Measurements from ENCODE around the gene ATP6V1G1. TPM values are rescaled to one million over a fixed set of nuclear protein-coding genes. Genes with fewer than 3 reads are reported as not detected.

ATP6V1G1 gene
- total RNA-seq, 2 experiments from 2014 or later: 34.1 to 34.7 TPM

DNA sequence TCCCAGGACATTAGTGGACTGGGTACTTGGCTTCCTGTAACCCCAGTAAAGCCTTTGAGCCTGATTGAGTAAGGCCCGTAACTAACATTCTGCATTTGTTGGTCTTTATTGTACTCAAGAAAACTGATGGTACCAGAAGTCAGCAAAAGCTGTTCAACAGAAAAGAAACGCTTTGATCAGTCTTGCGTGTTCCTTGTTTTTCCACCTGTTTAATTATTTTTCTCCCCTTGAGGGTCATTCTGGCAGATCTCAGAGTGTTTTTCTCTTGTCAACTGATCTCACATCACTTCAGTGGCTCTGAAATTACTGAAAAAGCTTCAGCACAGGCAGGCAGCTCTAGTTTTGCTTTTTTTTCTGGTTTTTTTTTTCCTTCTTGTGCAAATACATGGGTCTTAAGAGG is 17.4 kb downstream of the ATP6V1G1 start:
- peaks cover 6% of the 10 kb centered on the region for H3K9me3 Mint-ChIP-seq
- H3K36me3 Mint-ChIP-seq (ENCODE audit: low read depth): peaks cover 34% of the 10 kb centered on the region
- intact Hi-C loops (cut with micrococcal nuclease): no loop called here
- no peaks in the 10 kb centered on the region for H3K27me3 Mint-ChIP-seq
- CTCF ChIA-PET: interaction anchor here (0.8 to 2.6 kb wide), 3 partner anchors 13 to 199 kb away, joined by 3 to 7 read pairs (median 3); no protein-coding TSS in a partner anchor
- peaks cover 7% of the 10 kb centered on the region for H3K4me1 Mint-ChIP-seq (ENCODE audit: low read depth)
- POLR2A ChIA-PET: interaction anchor here (0.9 to 1.2 kb wide), 2 partner anchors 13 to 101 kb away, joined by 3 to 4 read pairs; no protein-coding TSS in a partner anchor
- ATAC-seq: no peak
- no peak overlapping the region for H3K4me3 Mint-ChIP-seq
- DNase-seq: no peak
- H3K27ac Mint-ChIP-seq: no peak overlapping the region
- TF ChIP-seq, protein P1, sequence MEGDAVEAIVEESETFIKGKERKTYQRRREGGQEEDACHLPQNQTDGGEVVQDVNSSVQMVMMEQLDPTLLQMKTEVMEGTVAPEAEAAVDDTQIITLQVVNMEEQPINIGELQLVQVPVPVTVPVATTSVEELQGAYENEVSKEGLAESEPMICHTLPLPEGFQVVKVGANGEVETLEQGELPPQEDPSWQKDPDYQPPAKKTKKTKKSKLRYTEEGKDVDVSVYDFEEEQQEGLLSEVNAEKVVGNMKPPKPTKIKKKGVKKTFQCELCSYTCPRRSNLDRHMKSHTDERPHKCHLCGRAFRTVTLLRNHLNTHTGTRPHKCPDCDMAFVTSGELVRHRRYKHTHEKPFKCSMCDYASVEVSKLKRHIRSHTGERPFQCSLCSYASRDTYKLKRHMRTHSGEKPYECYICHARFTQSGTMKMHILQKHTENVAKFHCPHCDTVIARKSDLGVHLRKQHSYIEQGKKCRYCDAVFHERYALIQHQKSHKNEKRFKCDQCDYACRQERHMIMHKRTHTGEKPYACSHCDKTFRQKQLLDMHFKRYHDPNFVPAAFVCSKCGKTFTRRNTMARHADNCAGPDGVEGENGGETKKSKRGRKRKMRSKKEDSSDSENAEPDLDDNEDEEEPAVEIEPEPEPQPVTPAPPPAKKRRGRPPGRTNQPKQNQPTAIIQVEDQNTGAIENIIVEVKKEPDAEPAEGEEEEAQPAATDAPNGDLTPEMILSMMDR (IDR thresholded peaks at IDR 0.05): no peak

DNA sequence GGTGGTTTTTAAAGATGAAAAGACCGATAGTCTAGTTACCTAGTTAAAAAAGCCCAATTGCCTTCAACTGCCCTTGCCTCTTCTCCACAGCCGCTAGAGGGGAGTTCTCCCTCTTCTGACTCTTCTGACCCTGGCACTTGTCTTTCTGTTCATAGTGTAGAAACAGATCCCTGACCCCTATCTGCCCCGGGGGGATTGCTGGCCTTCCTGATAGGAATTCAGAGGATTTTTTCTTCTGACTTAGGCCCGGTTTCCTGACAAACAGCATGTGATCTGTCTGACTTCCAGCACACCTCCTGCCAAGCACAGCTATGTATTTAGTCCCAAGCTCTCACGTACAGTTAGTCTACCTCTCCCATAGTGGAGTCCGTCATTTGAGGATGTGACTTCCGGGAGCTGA is 18.5 kb downstream of the ATP6V1G1 start:
- Mint-ChIP-seq H3K27ac (no peak overlapping the region), H3K36me3 (ENCODE audit: low read depth) (peaks cover 24% of the 10 kb centered on the region), H3K4me3 (no peak overlapping the region), H3K4me1 (ENCODE audit: low read depth) (peaks cover 11% of the 10 kb centered on the region), H3K9me3 (peaks cover 6% of the 10 kb centered on the region), H3K27me3 (no peaks in the 10 kb centered on the region)
- ChIA-PET CTCF (interaction anchor here (1.0 to 1.5 kb wide), 3 partner anchors 8 to 201 kb away, joined by 3 to 7 read pairs (median 3); no protein-coding TSS in a partner anchor), POLR2A (interaction anchor here (0.5 to 0.7 kb wide), 3 partner anchors 10 to 79 kb away, joined by 3 to 4 read pairs (median 3); partner anchors contain the start of gene ATP6V1G1)
- intact Hi-C loops (cut with micrococcal nuclease): no loop called here
- ATAC-seq (no peak), DNase-seq (no peak)
- TF ChIP-seq, protein P1 (IDR thresholded peaks at IDR 0.05): no peak

DNA sequence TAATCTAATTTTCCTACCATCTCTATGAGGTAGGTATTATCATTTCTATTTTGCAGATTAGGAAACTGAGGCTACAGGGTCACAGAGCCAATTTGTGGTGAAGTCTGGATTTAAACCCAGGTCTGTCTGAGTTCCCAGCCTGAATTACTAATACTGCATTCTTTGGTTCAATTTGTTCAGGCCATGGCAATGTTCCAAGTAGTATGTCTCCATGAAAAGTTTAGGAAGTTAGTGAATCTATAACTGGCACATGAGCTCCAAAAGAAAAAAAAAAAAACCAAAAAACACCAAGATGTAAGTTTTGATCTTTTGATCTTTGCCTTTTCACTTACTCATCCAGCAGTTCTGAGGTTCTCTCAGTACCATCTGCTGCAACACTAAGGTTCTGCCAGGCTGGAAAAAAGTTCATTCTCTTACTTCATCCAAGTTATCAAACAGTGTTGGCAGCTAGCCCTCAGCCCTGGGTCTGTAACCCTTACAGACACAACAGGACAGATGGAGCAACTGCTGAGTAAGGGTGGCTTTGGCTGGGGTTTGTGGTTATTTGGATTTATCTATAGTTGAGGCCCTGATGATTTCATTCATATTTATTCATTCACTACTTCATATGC is 19.1 kb downstream of the ATP6V1G1 start:
- Mint-ChIP-seq H3K4me3 (no peak overlapping the region), H3K4me1 (ENCODE audit: low read depth) (peaks cover 11% of the 10 kb centered on the region), H3K27ac (no peak overlapping the region), H3K9me3 (peaks cover 5% of the 10 kb centered on the region), H3K36me3 (ENCODE audit: low read depth) (peaks cover 17% of the 10 kb centered on the region), H3K27me3 (no peaks in the 10 kb centered on the region)
- ChIA-PET POLR2A (interaction anchor here (0.6 to 1.7 kb wide), 4 partner anchors 11 to 79 kb away, joined by 3 to 9 read pairs (median 4); partner anchors contain the start of gene ATP6V1G1), CTCF (interaction anchor here (0.7 to 1.5 kb wide), 3 partner anchors 9 to 46 kb away, joined by 3 to 7 read pairs (median 3); no protein-coding TSS in a partner anchor)
- intact Hi-C loops (cut with micrococcal nuclease): no loop called here
- no peak for DNase-seq
- ATAC-seq: no peak
- TF ChIP-seq, protein P1 (IDR thresholded peaks at IDR 0.05): no peak

DNA sequence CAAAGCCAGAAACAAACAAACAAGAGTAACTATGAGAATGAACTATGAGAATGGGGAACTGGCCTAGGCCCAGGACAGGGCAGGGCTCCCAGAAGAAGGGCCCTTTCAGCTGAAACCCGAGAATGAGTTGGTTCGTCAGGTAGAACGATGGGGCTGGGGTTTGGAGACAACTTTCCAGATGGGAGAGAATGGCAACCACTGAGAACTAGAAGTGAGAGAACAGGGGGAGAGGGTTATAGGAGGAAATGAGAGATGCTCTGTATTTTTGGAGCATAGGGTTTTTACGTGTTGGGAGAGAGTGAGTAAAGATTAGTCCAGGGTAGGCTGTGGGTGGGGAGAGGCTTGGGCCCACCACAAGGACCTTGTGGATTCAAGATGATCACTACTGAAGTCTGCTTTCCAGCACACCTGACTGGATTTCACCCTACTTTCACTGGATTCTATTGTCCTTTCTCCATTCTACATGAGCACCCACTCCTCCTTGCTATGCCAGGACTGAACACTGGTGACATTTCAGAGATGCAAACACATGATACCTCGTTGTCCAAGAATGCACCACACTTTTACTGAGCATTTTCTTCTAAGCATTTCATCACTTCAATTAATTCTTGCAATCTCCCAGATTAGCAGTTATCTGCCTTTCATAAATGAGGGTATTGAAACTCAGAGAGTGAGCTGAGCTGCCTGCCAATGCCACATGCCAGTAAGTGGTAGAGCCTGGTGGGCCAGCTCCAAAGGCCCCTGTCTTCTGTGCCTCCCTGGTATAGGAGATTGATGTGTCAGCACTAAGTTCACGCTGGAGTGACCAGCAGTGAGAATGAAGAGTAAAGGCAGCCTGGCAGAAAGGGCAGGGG is 20.3 kb downstream of the ATP6V1G1 start:
- intact Hi-C loops (cut with micrococcal nuclease): no loop called here
- H3K9me3 Mint-ChIP-seq: no peaks in the 10 kb centered on the region
- DNase-seq: no peak
- H3K27me3 Mint-ChIP-seq: no peaks in the 10 kb centered on the region
- H3K27ac Mint-ChIP-seq: no peak overlapping the region
- TF ChIP-seq, protein P1 (IDR thresholded peaks at IDR 0.05): no peak
- CTCF ChIA-PET: interaction anchor here (5.9 kb wide), 1 partner anchor 16 kb away, joined by 31 read pairs; no protein-coding TSS in a partner anchor
- H3K4me3 Mint-ChIP-seq: no peak overlapping the region
- no peak for ATAC-seq
- POLR2A ChIA-PET: interaction anchor here (0.6 to 1.7 kb wide), 5 partner anchors 9 to 240 kb away, joined by 3 to 9 read pairs (median 4); no protein-coding TSS in a partner anchor
- H3K36me3 Mint-ChIP-seq (ENCODE audit: low read depth): peaks cover 20% of the 10 kb centered on the region
- peaks cover 21% of the 10 kb centered on the region for H3K4me1 Mint-ChIP-seq (ENCODE audit: low read depth)

All from activated CD8-positive, alpha-beta T cell treated with anti-CD3 and anti-CD28 coated beads for 36 hours (primary cell).